ENCODE measurements around the gene FNBP1. TPM values are rescaled to one million over a fixed set of nuclear protein-coding genes. Genes with fewer than 3 reads are reported as not detected.

Gene FNBP1
- total and polyA plus RNA-seq, 2 of the 8 experiments (the other 6 are each of a cell fraction or from before 2014, with no cell fraction given), result 7.2 to 40.9 TPM

- H3K14ac ChIP-seq (ENCODE audit: insufficient read length), result no peak overlapping the region
- no peak overlapping the region for H3K56ac ChIP-seq (replicated peaks; ENCODE audit: insufficient read length, low read depth, low read length)
- H3K36me3 ChIP-seq (ENCODE audit: control insufficient read depth in 2 of 4, insufficient read depth in 4 of 4, low read length in 3 of 4), result peaks cover 0 to 4% (median 0%) of the 10 kb centered on the region in 4 experiments; a peak in 1 of 8 replicates
- no peak overlapping the region for H4K5ac ChIP-seq (ENCODE audit: insufficient read length, low read depth, low read length)
- no peaks in the 10 kb centered on the region for H3K23me2 ChIP-seq (ENCODE audit: low read depth, low read length)
- no peaks in the 10 kb centered on the region for H4K20me1 ChIP-seq (replicated peaks in 1 of 2; ENCODE audit: control insufficient read depth in 1 of 2, insufficient read depth in 2 of 2, low read length in 2 of 2)
- no peaks in the 10 kb centered on the region for H3K79me2 ChIP-seq (ENCODE audit: control insufficient read depth in 1 of 2, insufficient read depth in 2 of 2, low read length in 2 of 2)
- H3K9me3 ChIP-seq (ENCODE audit: insufficient read depth in 2 of 2, low read depth in 1 of 2, low read length in 1 of 2), result no peaks in the 10 kb centered on the region
- H3K27me3 ChIP-seq (replicated peaks in 1 of 4; ENCODE audit: control insufficient read depth in 3 of 4, extremely low read depth in 1 of 4, insufficient read depth in 3 of 4, low read length in 3 of 4), result no peaks in the 10 kb centered on the region
- peaks cover 2 to 8% (median 5%) of the 10 kb centered on the region in 4 experiments; a peak in 4 of 7 replicates for H3K4me1 ChIP-seq (replicated peaks in 1 of 4; ENCODE audit: control insufficient read depth in 3 of 4, insufficient read depth in 4 of 4, low read length in 3 of 4)
- no peak overlapping the region for H2AK5ac ChIP-seq (ENCODE audit: low read depth, low read length)
- WGBS, 2 experiments (ENCODE audit: extremely low coverage in 1 of 2, insufficient coverage in 1 of 2, insufficient read length in 1 of 2, insufficient replicate concordance in 2 of 2, low coverage in 1 of 2, low lambda C conversion rate in 2 of 2, missing lambda C conversion rate in 1 of 2), result 85% methylated on average over 15 of the region's 15 CpGs; no CpG with 5 or more reads in 1 of the 2 experiments
- no peak overlapping the region for H2BK20ac ChIP-seq (ENCODE audit: low read length)
- no peak overlapping the region for H3K27ac ChIP-seq (ENCODE audit: low read depth, low read length)
- no peak overlapping the region for H3K23ac ChIP-seq (ENCODE audit: insufficient read length)
- no peak overlapping the region for H4K8ac ChIP-seq (ENCODE audit: extremely low read depth, insufficient read depth, low read length)
- no peak overlapping the region for H2BK5ac ChIP-seq (ENCODE audit: low read depth, low read length)
- no peak overlapping the region for H3K4ac ChIP-seq (replicated peaks; ENCODE audit: insufficient read length, low read depth, low read length)
- no peak overlapping the region for H3K9ac ChIP-seq (replicated peaks in 1 of 4; ENCODE audit: extremely low read depth in 1 of 4, low read depth in 3 of 4, low read length in 3 of 4)
- FAIRE-seq, result no peak
- H2BK15ac ChIP-seq (ENCODE audit: low read length), result no peak overlapping the region
- H3K4me2 ChIP-seq (ENCODE audit: insufficient read depth in 1 of 2, low read depth in 2 of 2, low read length in 2 of 2), result no peak overlapping the region
- no peak overlapping the region for H3K18ac ChIP-seq (ENCODE audit: extremely low read depth, low read length)
- no peak overlapping the region for H2BK12ac ChIP-seq (ENCODE audit: low read depth, low read length)
- no peak overlapping the region for H2BK120ac ChIP-seq (replicated peaks; ENCODE audit: low read depth, low read length)
- H3K79me1 ChIP-seq (ENCODE audit: low read depth, low read length), result no peaks in the 10 kb centered on the region
- H4K91ac ChIP-seq (replicated peaks; ENCODE audit: insufficient read length, low read length), result no peak overlapping the region
- DNase-seq (ENCODE audit: low read depth in 1 of 2, low spot score in 2 of 2), result no peak
- H3K4me3 ChIP-seq (ENCODE audit: extremely low read depth in 1 of 4, insufficient read depth in 2 of 4, low read depth in 3 of 4, low read length in 4 of 4), result no peak overlapping the region
- ChIA-PET POLR2A (ENCODE audit: partially characterized antibody) (no interaction called here), CTCF (ENCODE audit: partially characterized antibody) (interaction anchor here (0.5 to 1.1 kb wide), 2 partner anchors 32 to 36 kb away, joined by 3 read pairs; no protein-coding TSS in a partner anchor)
- H2AFZ ChIP-seq (ENCODE audit: low read length), result no peak overlapping the region
- no peak for TF ChIP-seq RFX5 (IDR thresholded peaks at IDR 0.05; ENCODE audit: borderline replicate concordance, low read depth, low read length)
- TF ChIP-seq TCF12 (IDR thresholded peaks at IDR 0.05; ENCODE audit: low read depth, low read length), result no peak
- TF ChIP-seq, protein P1, sequence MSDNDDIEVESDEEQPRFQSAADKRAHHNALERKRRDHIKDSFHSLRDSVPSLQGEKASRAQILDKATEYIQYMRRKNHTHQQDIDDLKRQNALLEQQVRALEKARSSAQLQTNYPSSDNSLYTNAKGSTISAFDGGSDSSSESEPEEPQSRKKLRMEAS (IDR thresholded peaks at IDR 0.05), result no peak
- no peak for TF ChIP-seq CBX5 (IDR thresholded peaks at IDR 0.05; ENCODE audit: low read depth, low read length)
- no peak for TF ChIP-seq NRF1 (IDR thresholded peaks at IDR 0.05; ENCODE audit: low read depth, low read length)
- no peak for TF ChIP-seq SAP30 (IDR thresholded peaks at IDR 0.05; ENCODE audit: insufficient read depth, insufficient replicate concordance, low read length)
- no peak for TF ChIP-seq GTF2F1 (IDR thresholded peaks at IDR 0.05; ENCODE audit: borderline replicate concordance, low read depth, low read length)
- TF ChIP-seq HDAC6 (IDR thresholded peaks at IDR 0.05; ENCODE audit: low read depth, low read length), result no peak
- TF ChIP-seq RAD21 (IDR thresholded peaks at IDR 0.05 in 1 of 2, conservative IDR thresholded peaks at IDR 0.05 in 1 of 2; ENCODE audit: low read depth in 2 of 2, low read length in 2 of 2), result no peak
- TF ChIP-seq CTBP2 (IDR thresholded peaks at IDR 0.05; ENCODE audit: borderline replicate concordance, insufficient read depth, insufficient read length, low read length), result no peak
- no peak for TF ChIP-seq ASH2L (IDR thresholded peaks at IDR 0.05; ENCODE audit: low read length)
Measured at GRCh38 chr9:129910628-129911567, 132.1 kb downstream of the FNBP1 start.
